ENCODE measurements around the gene DHH.

DHH gene

DNA sequence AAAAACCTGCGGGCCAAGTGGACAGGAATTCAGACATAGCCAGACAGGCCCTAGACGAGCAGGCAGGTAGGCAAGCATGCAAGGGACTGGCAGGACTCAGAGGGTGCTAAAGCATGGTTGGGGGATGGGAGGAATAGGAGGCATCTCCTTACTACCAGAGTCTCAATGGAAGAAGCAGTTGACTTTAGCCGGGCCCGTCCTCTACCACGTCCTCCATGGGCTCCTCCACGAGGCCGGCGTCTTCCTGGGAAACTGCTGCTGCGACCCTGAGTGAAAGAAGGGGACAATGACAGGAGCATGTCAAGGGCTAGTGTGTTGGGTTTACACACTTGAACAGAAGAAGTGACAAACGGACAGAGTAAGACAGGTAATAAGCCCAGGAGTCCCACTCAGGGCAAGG is 45.6 kb downstream of the DHH start:
- Histone ChIP-seq H3K79me2 (ENCODE audit: low read length) (peaks cover 1% of the 10 kb centered on the region; the same call in 1 of the 2 replicates), H3K4me2 (ENCODE audit: low read length) (no peak overlapping the region), H3K27ac (ENCODE audit: low read length) (no peak overlapping the region), H3K9ac (ENCODE audit: low read length) (no peak overlapping the region), H3K4me1 (ENCODE audit: low read length) (no peaks in the 10 kb centered on the region), H3K27me3 (ENCODE audit: low read depth, low read length) (no peaks in the 10 kb centered on the region), H4K20me1 (ENCODE audit: insufficient read depth, low read length) (no peaks in the 10 kb centered on the region), H3K36me3 (replicated peaks; ENCODE audit: low read depth, low read length) (peaks cover 76% of the 10 kb centered on the region), H2AFZ (ENCODE audit: low read depth, low read length) (no peak overlapping the region), H3K9me3 (ENCODE audit: insufficient read depth, low read length) (no peaks in the 10 kb centered on the region), H3K4me3 (ENCODE audit: low read length) (no peak overlapping the region)
- no peak for TF ChIP-seq EZH2phosphoT487 (IDR thresholded peaks at IDR 0.05; ENCODE audit: low read depth)
- TF ChIP-seq, protein P1, sequence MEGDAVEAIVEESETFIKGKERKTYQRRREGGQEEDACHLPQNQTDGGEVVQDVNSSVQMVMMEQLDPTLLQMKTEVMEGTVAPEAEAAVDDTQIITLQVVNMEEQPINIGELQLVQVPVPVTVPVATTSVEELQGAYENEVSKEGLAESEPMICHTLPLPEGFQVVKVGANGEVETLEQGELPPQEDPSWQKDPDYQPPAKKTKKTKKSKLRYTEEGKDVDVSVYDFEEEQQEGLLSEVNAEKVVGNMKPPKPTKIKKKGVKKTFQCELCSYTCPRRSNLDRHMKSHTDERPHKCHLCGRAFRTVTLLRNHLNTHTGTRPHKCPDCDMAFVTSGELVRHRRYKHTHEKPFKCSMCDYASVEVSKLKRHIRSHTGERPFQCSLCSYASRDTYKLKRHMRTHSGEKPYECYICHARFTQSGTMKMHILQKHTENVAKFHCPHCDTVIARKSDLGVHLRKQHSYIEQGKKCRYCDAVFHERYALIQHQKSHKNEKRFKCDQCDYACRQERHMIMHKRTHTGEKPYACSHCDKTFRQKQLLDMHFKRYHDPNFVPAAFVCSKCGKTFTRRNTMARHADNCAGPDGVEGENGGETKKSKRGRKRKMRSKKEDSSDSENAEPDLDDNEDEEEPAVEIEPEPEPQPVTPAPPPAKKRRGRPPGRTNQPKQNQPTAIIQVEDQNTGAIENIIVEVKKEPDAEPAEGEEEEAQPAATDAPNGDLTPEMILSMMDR (IDR thresholded peaks at IDR 0.05; ENCODE audit: low read depth, low read length): no peak

DNA sequence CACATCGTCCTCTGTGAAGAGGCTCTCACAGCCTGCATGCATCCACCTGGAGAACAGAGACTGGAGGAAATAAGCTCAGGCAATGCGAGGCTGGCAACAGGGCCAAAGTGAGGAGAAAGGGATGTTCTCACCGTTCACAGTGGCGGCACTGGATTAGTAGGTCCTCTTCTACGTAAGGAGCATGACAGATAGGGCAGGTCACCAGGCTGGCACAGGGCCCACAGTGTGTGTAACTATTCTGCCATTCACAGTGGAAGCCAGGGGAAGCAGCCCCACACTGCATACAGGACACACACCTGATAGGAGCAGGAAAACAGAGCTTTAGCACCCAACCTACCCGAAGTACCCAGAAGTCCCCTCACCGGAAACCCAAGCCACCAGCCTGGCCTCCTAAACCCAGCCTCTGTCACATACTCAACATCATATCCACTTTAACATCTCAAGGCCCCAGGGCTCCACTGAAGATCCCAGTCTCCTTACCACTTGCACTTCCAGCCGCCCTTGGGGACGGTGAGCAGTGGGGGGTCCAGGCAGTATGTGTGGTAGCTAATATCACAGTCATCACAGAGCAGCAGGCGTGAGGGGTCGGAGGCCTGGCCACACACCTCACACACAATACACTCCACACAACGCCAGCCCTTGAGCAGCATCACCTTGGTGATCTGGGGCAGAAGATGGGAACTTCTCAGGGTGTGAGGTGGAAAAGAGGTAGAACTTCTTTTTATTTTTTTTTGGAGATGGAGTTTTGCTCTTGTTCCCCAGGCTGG is 48.3 kb downstream of the DHH start:
- Histone ChIP-seq H3K4me3 (ENCODE audit: low read length) (no peak overlapping the region), H3K27ac (ENCODE audit: low read length) (no peak overlapping the region), H4K20me1 (ENCODE audit: insufficient read depth, low read length) (no peaks in the 10 kb centered on the region), H3K4me2 (ENCODE audit: low read length) (no peak overlapping the region), H3K9ac (ENCODE audit: low read length) (no peak overlapping the region), H3K4me1 (ENCODE audit: low read length) (no peaks in the 10 kb centered on the region), H3K36me3 (replicated peaks; ENCODE audit: low read depth, low read length) (peaks cover 81% of the 10 kb centered on the region), H3K9me3 (ENCODE audit: insufficient read depth, low read length) (no peaks in the 10 kb centered on the region), H3K27me3 (ENCODE audit: low read depth, low read length) (no peaks in the 10 kb centered on the region), H3K79me2 (ENCODE audit: low read length) (no peaks in the 10 kb centered on the region), H2AFZ (ENCODE audit: low read depth, low read length) (no peak overlapping the region)
- no peak for TF ChIP-seq EZH2phosphoT487 (IDR thresholded peaks at IDR 0.05; ENCODE audit: low read depth)
- TF ChIP-seq, protein P1 (IDR thresholded peaks at IDR 0.05; ENCODE audit: low read depth, low read length): no peak

DNA sequence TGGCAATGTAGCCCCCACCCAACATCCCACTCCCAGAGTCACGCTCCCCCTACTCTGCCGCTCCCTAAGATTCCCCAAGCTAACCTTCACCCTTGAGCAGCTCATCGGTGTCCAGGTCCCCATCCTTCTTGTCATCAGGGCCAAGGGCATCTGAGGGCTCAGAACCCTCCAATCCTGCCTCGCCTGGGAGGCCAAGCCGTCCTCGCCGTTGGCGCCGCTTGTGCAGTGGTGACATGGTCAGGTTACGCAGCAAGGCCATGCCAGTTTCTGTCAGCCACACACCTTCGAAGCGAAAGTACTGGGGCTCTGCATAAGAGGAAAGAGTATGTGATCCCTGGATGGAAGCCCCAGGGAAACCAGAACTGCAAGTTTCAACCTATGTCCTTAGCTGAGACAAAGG is 49.9 kb downstream of the DHH start:
- H3K4me3 ChIP-seq (ENCODE audit: low read length): no peak overlapping the region
- H3K27me3 ChIP-seq (ENCODE audit: low read depth, low read length): no peaks in the 10 kb centered on the region
- H3K9ac ChIP-seq (ENCODE audit: low read length): no peak overlapping the region
- H3K36me3 ChIP-seq (replicated peaks; ENCODE audit: low read depth, low read length): peaks cover 71% of the 10 kb centered on the region
- no peaks in the 10 kb centered on the region for H4K20me1 ChIP-seq (ENCODE audit: insufficient read depth, low read length)
- H3K4me2 ChIP-seq (ENCODE audit: low read length): no peak overlapping the region
- no peaks in the 10 kb centered on the region for H3K4me1 ChIP-seq (ENCODE audit: low read length)
- H3K9me3 ChIP-seq (ENCODE audit: insufficient read depth, low read length): no peaks in the 10 kb centered on the region
- no peak overlapping the region for H3K27ac ChIP-seq (ENCODE audit: low read length)
- H2AFZ ChIP-seq (ENCODE audit: low read depth, low read length): no peak overlapping the region
- TF ChIP-seq, protein P1 (IDR thresholded peaks at IDR 0.05; ENCODE audit: low read depth, low read length): no peak
- TF ChIP-seq EZH2phosphoT487 (IDR thresholded peaks at IDR 0.05; ENCODE audit: low read depth): no peak
- H3K79me2 ChIP-seq (ENCODE audit: low read length): no peaks in the 10 kb centered on the region

DNA sequence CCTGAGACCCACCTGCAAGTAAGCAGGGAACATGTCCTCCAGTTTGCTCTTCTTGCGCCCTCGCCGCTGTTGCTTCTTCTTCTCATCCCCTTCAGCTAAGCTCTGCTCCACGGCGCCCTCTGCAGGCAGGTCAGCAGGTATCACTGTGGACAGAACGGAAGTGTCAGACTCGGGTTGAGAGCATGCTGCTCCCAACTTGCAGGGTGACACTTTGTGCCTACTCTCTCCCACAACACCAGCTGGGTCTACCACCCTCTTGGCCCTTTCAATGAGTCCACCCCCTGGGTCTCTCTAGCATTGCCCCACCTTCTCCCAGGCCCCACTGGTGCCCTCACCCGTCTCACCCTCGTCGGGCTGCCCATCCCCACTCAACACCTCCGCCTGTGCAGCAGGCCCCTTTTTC is 50.7 kb downstream of the DHH start:
- H3K4me2 ChIP-seq (ENCODE audit: low read length): no peak overlapping the region
- H3K36me3 ChIP-seq (replicated peaks; ENCODE audit: low read depth, low read length): peaks cover 71% of the 10 kb centered on the region
- TF ChIP-seq, protein P1 (IDR thresholded peaks at IDR 0.05; ENCODE audit: low read depth, low read length): peak; percentile 73
- no peak for TF ChIP-seq EZH2phosphoT487 (IDR thresholded peaks at IDR 0.05; ENCODE audit: low read depth)
- H4K20me1 ChIP-seq (ENCODE audit: insufficient read depth, low read length): no peaks in the 10 kb centered on the region
- H3K4me1 ChIP-seq (ENCODE audit: low read length): no peaks in the 10 kb centered on the region
- no peaks in the 10 kb centered on the region for H3K9me3 ChIP-seq (ENCODE audit: insufficient read depth, low read length)
- no peak overlapping the region for H3K27ac ChIP-seq (ENCODE audit: low read length)
- no peaks in the 10 kb centered on the region for H3K27me3 ChIP-seq (ENCODE audit: low read depth, low read length)
- no peak overlapping the region for H2AFZ ChIP-seq (ENCODE audit: low read depth, low read length)
- H3K9ac ChIP-seq (ENCODE audit: low read length): no peak overlapping the region
- no peaks in the 10 kb centered on the region for H3K79me2 ChIP-seq (ENCODE audit: low read length)
- H3K4me3 ChIP-seq (ENCODE audit: low read length): no peak overlapping the region
